Endothelial cell of hepatic sinusoid (primary cell): ENCODE data around the gene MED12L.

Experiments used
- in situ Hi-C: cut with HindIII; loops from 2 replicates; pipeline ENCODE4 v1.10.0; 2017; ENCODE audit warnings: low sequenced_read_pairs

Gene MED12L

GRCh38 chr3:151483488-151483887, 398.0 kb downstream of the MED12L start:
- in situ Hi-C loops: no loop called here

GRCh38 chr3:151483961-151484520, 398.6 kb downstream of the MED12L start:
- in situ Hi-C loops: no loop called here
